HepG2 (cell line): ENCODE data around the gene DRC3. TPM values are rescaled to one million over a fixed set of nuclear protein-coding genes. Genes with fewer than 3 reads are reported as not detected.

ENCODE experiments used
- ATF6 ChIP-seq: sonication (generic); formaldehyde crosslinking; conservative IDR thresholded peaks from 2 replicates; pipeline ENCODE4 v1.4.0; 2020; ENCODE audit warnings: missing genetic modification reagents
- BRF2 ChIP-seq: sonication (generic); formaldehyde crosslinking; IDR thresholded peaks from 2 replicates; pipeline ENCODE4 v1.8.1; 2022; ENCODE audit warnings: mild to moderate bottlenecking, missing genetic modification reagents
- DNMT3B ChIP-seq: conservative IDR thresholded peaks from 2 replicates; pipeline ENCODE4 v1.6.1; 2016; ENCODE audit warnings: missing biosample characterization, control low read depth
- FIP1L1 ChIP-seq: fragments of 200-400 bp; formaldehyde crosslinking; IDR thresholded peaks from 2 replicates; pipeline ENCODE4 v1.6.1; 2018; ENCODE audit warnings: low read depth, mild to moderate bottlenecking, low read length, moderate library complexity, borderline replicate concordance; ENCODE audit not compliant: insufficient read depth
- FOXA1 ChIP-seq, 2 experiments: fragments of 450-650 bp in 1 of 2; sonication (generic) in 1 of 2; formaldehyde crosslinking in 1 of 2; IDR thresholded peaks; 2 replicates each; pipeline versions ENCODE4 v1.4.0 to v1.6.1; 2016 to 2020; ENCODE audit warnings: missing genetic modification reagents in 1 of 2
- FOXO1 ChIP-seq: sonication (generic); formaldehyde crosslinking; IDR thresholded peaks from 2 replicates; pipeline ENCODE4 v1.4.0; 2020; ENCODE audit warnings: missing genetic modification reagents
- HBP1 ChIP-seq: IDR thresholded peaks from 2 replicates; pipeline ENCODE4 v1.6.1; 2016; ENCODE audit warnings: low read depth, control low read depth
- IRF9 ChIP-seq: sonication (generic); formaldehyde crosslinking; IDR thresholded peaks from 2 replicates; pipeline ENCODE4 v1.8.0; 2022; ENCODE audit warnings: missing genetic modification reagents, mild to moderate bottlenecking, borderline replicate concordance
- KLF9 ChIP-seq: IDR thresholded peaks from 2 replicates; pipeline ENCODE4 v1.6.1; 2016; ENCODE audit warnings: low read depth
- MED13 ChIP-seq: sonication (generic); formaldehyde crosslinking; IDR thresholded peaks from 2 replicates; pipeline ENCODE4 v1.5.0; 2020; ENCODE audit warnings: missing genetic modification reagents
- PPARG ChIP-seq: conservative IDR thresholded peaks from 2 replicates; pipeline ENCODE4 v1.6.1; 2016; ENCODE audit warnings: missing biosample characterization, missing genetic modification reagents
- RFX5 ChIP-seq: IDR thresholded peaks from 2 replicates; pipeline ENCODE4 v1.6.1; 2011; ENCODE audit warnings: low read depth, low read length, improper control_type of control experiment
- SPEN ChIP-seq: sonication (generic); formaldehyde crosslinking; IDR thresholded peaks from 2 replicates; pipeline ENCODE4 v1.5.1; 2020; ENCODE audit warnings: low read depth, mild to moderate bottlenecking, missing genetic modification reagents
- SRSF9 ChIP-seq: fragments of 200-400 bp; formaldehyde crosslinking; IDR thresholded peaks from 2 replicates; pipeline ENCODE4 v1.6.1; 2018; ENCODE audit warnings: borderline replicate concordance, mild to moderate bottlenecking, low read depth, low read length; ENCODE audit not compliant: insufficient read depth, poor library complexity, severe bottlenecking
- TFDP2 ChIP-seq: sonication (generic); formaldehyde crosslinking; IDR thresholded peaks from 2 replicates; pipeline ENCODE4 v1.4.0; 2020; ENCODE audit warnings: missing genetic modification reagents
- TOPORS ChIP-seq: sonication (generic); formaldehyde crosslinking; IDR thresholded peaks from 2 replicates; pipeline ENCODE4 v1.8.0; 2023; ENCODE audit warnings: mild to moderate bottlenecking, missing genetic modification reagents
- U2AF2 ChIP-seq: fragments of 200-400 bp; formaldehyde crosslinking; IDR thresholded peaks from 2 replicates; pipeline ENCODE4 v1.6.1; 2017; ENCODE audit warnings: low read depth, mild to moderate bottlenecking, low read length
- ZNF253 ChIP-seq: sonication (generic); formaldehyde crosslinking; IDR thresholded peaks from 2 replicates; pipeline ENCODE4 v1.8.0; 2022; ENCODE audit warnings: mild to moderate bottlenecking, missing genetic modification reagents, borderline replicate concordance
- ZNF260 ChIP-seq: sonication (generic); formaldehyde crosslinking; IDR thresholded peaks from 2 replicates; pipeline ENCODE4 v1.4.0; 2020; ENCODE audit warnings: missing genetic modification reagents, low read depth, mild to moderate bottlenecking, borderline replicate concordance
- ZNF292 ChIP-seq: sonication (generic); formaldehyde crosslinking; IDR thresholded peaks from 2 replicates; pipeline ENCODE4 v1.8.1; 2022; ENCODE audit warnings: mild to moderate bottlenecking, low read depth, missing genetic modification reagents, borderline replicate concordance
- ZNF616 ChIP-seq: sonication (generic); formaldehyde crosslinking; IDR thresholded peaks from 2 replicates; pipeline ENCODE4 v1.5.0; 2020; ENCODE audit warnings: low read depth, mild to moderate bottlenecking, missing genetic modification reagents
- ZNF703 ChIP-seq: sonication (generic); formaldehyde crosslinking; IDR thresholded peaks from 2 replicates; pipeline ENCODE4 v1.5.1; 2020; ENCODE audit warnings: missing genetic modification reagents, mild to moderate bottlenecking, moderate library complexity, borderline replicate concordance
- polyA plus RNA-seq, 8 experiments: library from polyadenylated mRNA; depleted of rRNA in 3 of 8; stranded (reverse) in 7 of 8; unstranded in 1 of 8; fragments of >200 nt; fragmentation: Illumina TruSeq in 4 of 8; extraction: Trizol in 4 of 8; gene quantifications; 2 replicates each; pipeline versions ENCODE4 v1.2.1 to v1.2.3, GENCODE V29; 2011 to 2016; ENCODE audit warnings: low read depth in 4 of 8, missing spikeins in 1 of 8, mixed read lengths in 1 of 8; ENCODE audit not compliant: insufficient read depth in 1 of 8
- total RNA-seq, 5 experiments: library from RNA; depleted of rRNA; stranded (reverse); fragments of >200 nt; fragmentation: Illumina TruSeq; extraction: Trizol; gene quantifications; 2 replicates each; pipeline ENCODE4 v1.2.3, GENCODE V29; 2016; ENCODE audit warnings: low read depth in 1 of 5

Gene DRC3
- total and polyA plus RNA-seq, 2 of the 13 experiments (the other 11 are each of a cell fraction or from before 2014, with no cell fraction given), result 0.53 to 0.87 TPM

- TF ChIP-seq RFX5, result no peak
- no peak for TF ChIP-seq TOPORS (CRISPR knock-in tag)
- TF ChIP-seq ZNF616 (CRISPR knock-in tag), result no peak
- no peak for TF ChIP-seq DNMT3B
- no peak for TF ChIP-seq KLF9 (CRISPR knock-in tag)
- TF ChIP-seq ZNF253, result no peak
- peak; percentile 53 for TF ChIP-seq FOXO1 (CRISPR knock-in tag)
- TF ChIP-seq ZNF703 (CRISPR knock-in tag), result no peak
- TF ChIP-seq ZNF292 (CRISPR knock-in tag), result no peak
- TF ChIP-seq FIP1L1, result no peak
- TF ChIP-seq FOXA1 (IDR thresholded peaks at IDR 0.05), result no peak
- TF ChIP-seq FOXA1 (CRISPR knock-in tag; IDR thresholded peaks at IDR 0.05), result peak; percentile 78
- no peak for TF ChIP-seq BRF2 (CRISPR knock-in tag)
- TF ChIP-seq IRF9, result no peak
- TF ChIP-seq PPARG (CRISPR knock-in tag), result 0 out of 2 replicates have a peak, but pooled peaks have one; percentile 51
- TF ChIP-seq U2AF2, result no peak
- no peak for TF ChIP-seq TFDP2 (CRISPR knock-in tag)
- TF ChIP-seq SRSF9, result no peak
- no peak for TF ChIP-seq HBP1 (CRISPR knock-in tag)
- TF ChIP-seq MED13 (CRISPR knock-in tag), result no peak
- no peak for TF ChIP-seq SPEN (CRISPR knock-in tag)
- no peak for TF ChIP-seq ATF6 (CRISPR knock-in tag)
- no peak for TF ChIP-seq ZNF260
Observed at GRCh38 chr17:18017958-18018357, 45.3 kb downstream of the DRC3 start (continued).
